ENCODE results near the gene OPCML.

DNA sequence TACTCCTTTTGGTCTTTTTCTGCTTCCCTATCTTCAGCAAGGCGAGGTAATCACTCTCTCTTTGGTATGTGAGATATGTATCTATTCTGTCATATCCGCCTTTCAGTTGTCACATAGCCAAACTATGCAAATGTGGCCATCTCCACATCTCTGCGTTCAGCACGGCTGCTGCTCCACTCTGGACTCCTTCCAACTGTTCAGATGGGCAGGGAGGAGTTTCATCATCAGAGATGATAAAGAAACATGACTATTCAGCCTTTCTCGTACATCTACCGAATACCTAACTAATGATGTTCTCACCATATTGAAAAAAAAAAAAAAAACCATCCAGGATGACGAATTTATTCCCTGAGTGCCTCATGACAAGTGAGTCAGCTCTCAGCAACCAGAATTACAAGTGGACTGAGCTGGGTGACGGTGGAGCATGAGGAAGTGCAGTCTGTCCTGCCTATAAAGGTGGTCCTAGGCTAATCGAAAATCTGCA lies 899.6 kb downstream of the OPCML start:
- no peak for TF ChIP-seq POLR2A (IDR thresholded peaks at IDR 0.05)
- TF ChIP-seq, protein P1, sequence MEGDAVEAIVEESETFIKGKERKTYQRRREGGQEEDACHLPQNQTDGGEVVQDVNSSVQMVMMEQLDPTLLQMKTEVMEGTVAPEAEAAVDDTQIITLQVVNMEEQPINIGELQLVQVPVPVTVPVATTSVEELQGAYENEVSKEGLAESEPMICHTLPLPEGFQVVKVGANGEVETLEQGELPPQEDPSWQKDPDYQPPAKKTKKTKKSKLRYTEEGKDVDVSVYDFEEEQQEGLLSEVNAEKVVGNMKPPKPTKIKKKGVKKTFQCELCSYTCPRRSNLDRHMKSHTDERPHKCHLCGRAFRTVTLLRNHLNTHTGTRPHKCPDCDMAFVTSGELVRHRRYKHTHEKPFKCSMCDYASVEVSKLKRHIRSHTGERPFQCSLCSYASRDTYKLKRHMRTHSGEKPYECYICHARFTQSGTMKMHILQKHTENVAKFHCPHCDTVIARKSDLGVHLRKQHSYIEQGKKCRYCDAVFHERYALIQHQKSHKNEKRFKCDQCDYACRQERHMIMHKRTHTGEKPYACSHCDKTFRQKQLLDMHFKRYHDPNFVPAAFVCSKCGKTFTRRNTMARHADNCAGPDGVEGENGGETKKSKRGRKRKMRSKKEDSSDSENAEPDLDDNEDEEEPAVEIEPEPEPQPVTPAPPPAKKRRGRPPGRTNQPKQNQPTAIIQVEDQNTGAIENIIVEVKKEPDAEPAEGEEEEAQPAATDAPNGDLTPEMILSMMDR (IDR thresholded peaks at IDR 0.05) = no peak
